NCI-H748 (cell line): Measurements from ENCODE around the gene SYNGR3.
"Not testable (repeated sequence)": the region's sequence is repeated elsewhere in the genome, so short reads cannot be mapped to it uniquely, and the experiment has no call there.

Experiments
- DNase-seq: peaks from one replicate; lab custom pipeline; 2025; ENCODE audit not compliant: unreplicated experiment; lab: John Stamatoyannopoulos, UW

Gene SYNGR3

GRCh38 chr16:2027024-2028010 is 37.5 kb downstream of the SYNGR3 start:
- DNase-seq, result peak; percentile 42

- no peak for DNase-seq
Measured at GRCh38 chr16:2028146-2028545, 38.4 kb downstream of the SYNGR3 start.

DNA sequence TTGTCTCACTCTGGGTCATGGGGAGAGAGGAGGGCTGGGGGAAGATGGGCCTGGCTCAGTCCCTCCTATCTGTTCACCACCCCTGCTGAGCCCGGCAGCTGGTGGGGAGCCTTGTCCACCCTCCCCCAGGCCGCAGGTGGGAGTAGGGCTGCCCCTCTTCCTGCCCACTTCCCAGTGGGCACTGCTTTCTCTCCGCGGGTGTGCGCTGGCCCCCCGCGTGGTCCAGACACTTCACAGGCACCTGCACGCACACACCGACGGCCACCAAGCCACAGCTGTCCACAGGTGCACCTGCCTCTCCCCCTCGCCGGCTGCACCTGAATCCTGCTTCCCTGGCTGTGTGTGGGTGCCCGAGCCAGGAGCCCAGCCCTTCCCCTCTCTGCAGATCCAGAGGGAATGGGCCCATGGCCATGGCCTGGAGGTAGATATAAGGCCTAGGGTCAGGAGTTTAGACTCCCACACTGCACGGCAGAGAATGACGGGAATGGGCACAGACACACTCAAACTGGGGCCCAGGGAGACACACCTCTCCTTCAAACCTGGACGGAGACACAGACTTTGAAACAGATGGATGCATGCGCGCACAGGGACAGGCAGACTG is 39.0 kb downstream of the SYNGR3 start:
- DNase-seq, result no peak

DNA sequence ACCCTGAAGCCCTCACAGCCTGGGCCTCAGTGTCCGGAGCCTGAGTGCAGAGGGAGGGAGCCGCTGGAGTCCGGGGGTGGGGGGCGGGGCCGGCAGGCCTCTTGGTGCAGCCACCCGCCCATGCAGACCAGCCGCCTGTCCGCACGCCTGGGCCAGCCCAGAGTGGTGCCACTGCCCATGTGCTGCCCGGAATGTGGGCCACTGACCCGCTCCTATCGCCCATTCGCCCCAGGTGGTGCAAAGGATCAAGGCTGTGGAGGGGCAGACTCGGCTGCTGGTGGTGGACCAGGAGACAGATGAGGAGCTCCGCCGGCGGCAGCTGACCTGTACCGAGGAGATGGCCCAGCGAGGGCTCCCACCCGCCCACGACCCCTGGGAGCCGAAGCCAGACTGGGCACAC is 39.6 kb downstream of the SYNGR3 start:
- no peak for DNase-seq

DNA sequence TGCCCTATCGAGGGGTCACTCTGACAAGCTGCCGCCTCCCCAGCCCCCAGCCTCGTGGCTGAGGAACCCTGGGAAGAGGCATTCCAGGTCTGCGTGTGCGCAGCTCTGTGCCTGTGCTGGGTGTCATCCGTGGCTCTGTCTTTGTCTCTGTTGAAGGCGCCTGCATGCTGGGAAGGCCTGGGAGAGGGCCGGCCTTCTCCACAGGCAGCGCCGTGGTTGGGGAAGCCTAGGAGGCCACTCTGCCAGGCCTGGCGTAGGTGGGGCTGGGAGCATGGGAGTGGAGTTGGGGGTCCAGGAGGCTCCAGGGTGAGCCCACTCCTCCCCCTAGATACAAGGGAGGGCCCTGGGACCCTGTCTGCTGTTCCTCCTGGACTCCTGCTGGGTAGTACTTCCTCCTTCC is 40.3 kb downstream of the SYNGR3 start:
- no peak for DNase-seq

DNA sequence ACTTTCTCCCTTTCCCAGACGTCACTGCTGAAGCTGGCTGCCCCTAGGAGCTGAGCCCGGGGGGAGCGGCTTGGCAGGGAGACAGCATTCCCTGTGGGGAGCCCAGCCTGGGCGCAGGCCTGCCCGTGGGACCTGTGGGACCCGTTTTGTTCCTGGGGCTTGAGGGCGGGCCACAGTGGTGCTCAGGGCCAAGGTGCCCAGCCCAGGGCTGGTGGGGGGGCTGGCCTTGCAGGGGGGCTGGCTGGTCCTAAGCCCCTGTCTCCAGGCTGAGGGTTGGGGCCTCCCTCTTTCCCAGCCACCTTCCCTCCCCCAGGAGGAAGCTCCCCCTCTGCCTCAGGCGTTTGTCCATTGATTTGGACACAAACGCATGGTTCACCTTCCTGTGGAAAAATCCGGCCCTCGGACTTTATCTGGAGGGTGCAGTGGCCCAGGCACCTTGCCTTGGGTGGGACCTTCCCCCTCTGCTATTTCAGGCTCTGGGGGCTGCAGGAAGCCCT is 41.4 kb downstream of the SYNGR3 start:
- no peak for DNase-seq

DNA sequence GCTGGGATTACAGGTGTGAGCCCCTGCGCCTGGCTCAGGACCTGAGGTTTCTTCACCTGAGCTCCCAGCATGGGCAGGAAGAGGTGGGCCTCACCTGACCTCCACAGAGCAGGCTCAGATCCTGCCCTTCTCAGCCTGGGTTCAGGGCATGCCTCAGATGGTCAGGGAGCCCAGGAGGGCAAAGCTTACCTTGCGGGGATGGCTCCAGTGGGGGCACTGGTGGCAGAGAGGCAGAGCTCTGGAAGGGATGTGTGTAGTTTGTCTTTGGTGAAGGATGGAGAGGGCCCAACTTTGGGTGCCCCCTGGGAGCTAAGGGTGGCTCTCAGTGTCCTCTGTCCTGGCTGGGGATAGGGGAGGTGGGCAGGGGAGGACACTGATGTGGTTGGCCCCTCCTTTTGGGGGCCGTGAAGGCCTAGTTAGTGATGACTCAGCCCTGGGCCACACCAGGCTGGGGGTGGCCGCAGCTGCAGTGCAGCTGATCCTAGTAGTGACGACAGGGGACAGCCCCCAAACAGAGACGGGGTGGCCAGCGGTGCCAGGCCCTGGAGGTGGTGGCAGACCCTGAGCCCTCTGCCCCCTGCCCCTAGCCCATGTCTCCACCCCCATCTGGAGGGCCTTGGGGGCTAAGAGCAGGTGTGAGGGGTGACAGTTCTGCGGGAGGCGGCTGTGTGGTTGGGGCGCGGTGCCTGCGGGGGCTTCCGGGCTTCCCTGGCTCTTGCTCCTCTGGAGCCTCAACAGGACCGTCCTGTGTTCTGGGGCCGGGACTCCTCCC is 42.7 kb downstream of the SYNGR3 start:
- no peak for DNase-seq

GRCh38 chr16:2033057-2033908 is 43.5 kb downstream of the SYNGR3 start:
- no peak for DNase-seq

DNA sequence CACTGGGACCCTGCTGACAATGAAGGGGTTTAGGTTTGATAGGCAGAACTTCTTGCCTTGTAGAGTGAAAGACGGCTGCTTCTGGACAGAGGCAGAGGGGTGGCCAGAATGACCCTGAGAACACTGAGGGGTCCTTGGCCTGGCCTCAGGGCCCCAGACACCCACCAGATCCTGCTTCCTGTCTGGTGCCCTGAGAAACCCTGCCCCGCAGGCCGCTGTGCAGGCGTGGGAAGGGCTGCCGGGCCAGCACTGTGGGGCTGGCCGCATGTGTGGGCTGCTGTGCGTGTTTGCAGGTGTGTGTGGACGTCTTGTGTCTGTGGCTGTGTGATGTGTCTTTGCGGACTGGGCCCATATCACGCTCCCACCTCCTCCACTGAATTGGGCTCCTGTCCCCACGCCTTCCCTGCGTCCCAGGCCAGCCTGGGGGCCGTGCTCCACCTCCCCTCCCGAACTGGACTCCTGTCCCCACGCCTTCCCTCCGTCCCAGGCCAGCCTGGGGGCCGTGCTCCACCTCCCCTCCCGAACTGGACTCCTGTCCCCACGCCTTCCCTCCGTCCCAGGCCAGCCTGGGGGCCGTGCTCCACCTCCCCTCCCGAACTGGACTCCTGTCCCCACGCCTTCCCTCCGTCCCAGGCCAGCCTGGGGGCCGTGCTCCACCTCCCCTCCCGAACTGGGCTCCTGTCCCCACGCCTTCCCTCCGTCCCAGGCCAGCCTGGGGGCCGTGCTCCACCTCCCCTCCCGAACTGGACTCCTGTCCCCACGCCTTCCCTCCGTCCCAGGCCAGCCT is 44.3 kb downstream of the SYNGR3 start:
- DNase-seq, result not testable (repeated sequence)

DNA sequence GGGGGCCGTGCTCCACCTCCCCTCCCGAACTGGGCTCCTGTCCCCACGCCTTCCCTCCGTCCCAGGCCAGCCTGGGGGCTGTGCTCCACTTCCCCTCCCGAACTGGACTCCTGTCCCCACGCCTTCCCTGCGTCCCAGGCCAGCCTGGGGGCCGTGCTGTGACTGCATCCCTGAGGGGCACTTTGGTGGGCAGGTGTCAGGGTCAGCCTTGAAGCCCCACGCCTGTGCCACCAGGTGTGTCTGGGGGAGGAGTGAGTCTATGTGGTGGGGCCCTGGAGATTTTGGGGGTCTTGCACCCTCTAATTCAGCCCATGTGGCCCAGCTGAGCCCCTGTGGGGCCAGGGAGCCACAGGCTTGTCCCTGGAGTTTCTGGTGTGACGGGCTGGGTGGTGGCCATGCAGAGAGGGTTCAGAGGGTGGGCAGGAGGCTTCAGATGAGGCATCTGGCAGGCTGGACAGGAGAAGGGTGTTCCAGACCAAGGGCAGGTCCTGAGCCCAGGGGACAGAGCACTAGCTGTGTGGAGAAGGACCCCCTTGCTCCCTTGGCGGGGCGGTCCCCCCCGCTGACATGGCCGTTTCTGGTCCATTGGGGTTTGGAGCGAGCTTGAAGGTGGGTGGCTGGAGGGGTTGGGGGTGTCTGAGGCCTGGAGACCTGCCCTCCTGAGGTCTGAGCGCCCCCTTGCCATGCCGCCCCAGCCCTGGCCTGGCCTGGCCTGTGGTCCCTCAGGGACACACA is 45.1 kb downstream of the SYNGR3 start:
- DNase-seq, result no peak

DNA sequence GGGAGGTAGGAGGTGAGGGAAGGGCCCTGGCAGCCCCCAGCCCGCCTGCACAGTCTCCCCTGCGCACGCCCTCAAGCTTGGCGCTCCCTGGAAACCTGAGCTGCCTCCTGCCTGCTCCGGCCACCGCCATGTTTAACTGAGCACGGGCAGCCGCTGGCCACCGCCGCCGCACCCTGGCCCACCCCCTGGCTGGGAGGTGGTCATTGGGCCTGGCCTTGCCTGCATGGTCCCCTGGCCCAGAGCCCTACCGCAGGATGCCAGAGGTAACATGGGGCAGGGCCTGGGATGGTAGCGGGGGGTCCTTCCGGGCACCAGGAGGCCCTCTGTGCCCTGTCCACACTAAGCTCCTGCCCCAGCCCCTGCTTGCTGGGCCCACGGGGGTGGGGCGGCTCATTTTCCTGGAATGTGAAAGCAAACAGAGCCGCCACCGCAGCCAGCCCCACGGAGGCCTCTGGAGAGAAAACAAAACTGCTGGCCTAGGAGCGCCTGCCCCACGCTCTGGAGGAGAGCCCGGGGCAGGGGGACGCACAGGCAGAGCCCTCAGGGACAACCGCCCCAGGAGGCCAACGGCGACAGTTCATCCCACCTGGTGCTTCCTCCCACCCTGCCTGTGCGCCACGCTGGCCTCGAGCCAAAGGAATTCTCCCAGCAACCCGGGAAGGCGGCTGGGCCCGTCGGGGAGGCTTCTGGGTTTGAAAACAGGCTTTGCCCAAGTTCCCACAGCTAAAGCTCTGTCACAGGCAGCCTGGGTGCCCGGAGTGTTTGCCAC is 45.8 kb downstream of the SYNGR3 start:
- peak; percentile 5 for DNase-seq

DNA sequence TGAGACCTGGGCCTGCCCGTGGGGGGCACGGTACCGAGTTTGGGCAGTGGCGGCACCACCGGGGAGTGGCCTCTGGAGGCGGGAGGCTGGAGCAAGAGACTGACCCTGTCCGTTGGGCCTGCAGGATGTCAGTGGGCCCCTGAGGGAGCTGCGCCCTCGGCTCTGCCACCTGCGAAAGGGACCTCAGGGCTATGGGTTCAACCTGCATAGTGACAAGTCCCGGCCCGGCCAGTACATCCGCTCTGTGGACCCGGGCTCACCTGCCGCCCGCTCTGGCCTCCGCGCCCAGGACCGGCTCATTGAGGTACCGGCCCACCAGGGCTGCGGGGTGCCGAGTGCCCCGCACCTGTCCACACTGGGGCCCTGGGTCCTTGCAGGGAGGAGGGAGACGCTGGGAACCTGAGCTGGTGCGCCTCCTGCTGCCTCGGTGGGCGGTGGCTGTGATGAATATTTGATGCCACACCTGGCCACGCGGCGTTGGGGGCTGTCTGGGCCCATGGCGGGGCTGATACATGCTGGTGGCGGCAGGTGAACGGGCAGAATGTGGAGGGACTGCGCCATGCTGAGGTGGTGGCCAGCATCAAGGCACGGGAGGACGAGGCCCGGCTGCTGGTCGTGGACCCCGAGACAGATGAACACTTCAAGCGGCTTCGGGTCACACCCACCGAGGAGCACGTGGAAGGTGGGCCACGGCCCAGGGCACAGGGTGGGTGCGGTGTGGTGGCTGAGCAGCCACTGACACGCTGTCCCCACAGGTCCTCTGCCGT is 46.6 kb downstream of the SYNGR3 start:
- DNase-seq, result no peak

DNA sequence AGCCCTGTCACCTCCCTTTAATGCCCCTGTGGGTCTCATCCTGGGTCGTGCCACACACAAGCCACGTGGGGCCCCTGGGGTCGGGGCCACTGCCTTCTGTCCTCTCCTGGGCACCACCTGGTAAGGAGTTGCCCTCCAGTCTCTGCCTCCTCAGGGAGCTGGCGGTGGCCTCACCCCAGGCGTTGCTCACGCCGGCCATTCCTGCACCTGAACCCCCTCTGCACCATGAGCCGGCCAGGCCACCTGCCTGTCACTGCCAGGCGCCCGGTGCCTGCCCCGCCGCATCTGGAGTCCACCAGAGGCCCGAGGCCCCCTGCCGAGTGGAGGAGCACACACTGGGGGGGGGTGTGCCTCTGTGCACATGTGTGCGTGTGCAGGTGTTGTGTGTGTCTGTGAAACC is 47.3 kb downstream of the SYNGR3 start:
- DNase-seq, result no peak

- no peak for DNase-seq
Measured at GRCh38 chr16:2037647-2038381, 48.0 kb downstream of the SYNGR3 start.

- DNase-seq, result no peak
Measured at GRCh38 chr16:2038382-2039231, 48.8 kb downstream of the SYNGR3 start.
